Measurements from ENCODE around the gene RIMBP3C.
"Not testable (repeated sequence)": the region's sequence is repeated elsewhere in the genome, so short reads cannot be mapped to it uniquely, and the experiment has no call there.

Gene RIMBP3C, protein sequence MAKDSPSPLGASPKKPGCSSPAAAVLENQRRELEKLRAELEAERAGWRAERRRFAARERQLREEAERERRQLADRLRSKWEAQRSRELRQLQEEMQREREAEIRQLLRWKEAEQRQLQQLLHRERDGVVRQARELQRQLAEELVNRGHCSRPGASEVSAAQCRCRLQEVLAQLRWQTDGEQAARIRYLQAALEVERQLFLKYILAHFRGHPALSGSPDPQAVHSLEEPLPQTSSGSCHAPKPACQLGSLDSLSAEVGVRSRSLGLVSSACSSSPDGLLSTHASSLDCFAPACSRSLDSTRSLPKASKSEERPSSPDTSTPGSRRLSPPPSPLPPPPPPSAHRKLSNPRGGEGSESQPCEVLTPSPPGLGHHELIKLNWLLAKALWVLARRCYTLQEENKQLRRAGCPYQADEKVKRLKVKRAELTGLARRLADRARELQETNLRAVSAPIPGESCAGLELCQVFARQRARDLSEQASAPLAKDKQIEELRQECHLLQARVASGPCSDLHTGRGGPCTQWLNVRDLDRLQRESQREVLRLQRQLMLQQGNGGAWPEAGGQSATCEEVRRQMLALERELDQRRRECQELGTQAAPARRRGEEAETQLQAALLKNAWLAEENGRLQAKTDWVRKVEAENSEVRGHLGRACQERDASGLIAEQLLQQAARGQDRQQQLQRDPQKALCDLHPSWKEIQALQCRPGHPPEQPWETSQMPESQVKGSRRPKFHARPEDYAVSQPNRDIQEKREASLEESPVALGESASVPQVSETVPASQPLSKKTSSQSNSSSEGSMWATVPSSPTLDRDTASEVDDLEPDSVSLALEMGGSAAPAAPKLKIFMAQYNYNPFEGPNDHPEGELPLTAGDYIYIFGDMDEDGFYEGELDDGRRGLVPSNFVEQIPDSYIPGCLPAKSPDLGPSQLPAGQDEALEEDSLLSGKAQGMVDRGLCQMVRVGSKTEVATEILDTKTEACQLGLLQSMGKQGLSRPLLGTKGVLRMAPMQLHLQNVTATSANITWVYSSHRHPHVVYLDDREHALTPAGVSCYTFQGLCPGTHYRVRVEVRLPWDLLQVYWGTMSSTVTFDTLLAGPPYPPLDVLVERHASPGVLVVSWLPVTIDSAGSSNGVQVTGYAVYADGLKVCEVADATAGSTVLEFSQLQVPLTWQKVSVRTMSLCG (N-terminal part only)

DNA sequence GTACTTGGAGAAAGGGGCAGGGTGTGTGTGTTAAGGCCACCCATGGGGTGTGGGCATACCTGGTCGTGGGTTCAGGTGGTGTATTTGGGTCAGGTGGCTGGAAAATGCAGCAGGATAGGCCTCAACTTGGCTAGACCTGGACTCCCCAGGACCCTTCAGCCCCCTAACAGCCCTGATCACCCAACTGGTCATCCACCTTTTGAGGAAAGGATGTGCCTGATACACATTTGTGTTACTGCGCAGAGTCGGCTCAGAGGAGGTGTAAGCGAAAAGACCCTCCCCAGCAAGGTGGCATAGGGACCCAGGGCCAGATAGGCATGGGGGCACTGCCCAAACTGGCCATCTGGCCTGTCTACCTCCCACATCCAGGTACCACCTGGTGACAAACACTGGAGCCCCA lies at the start of gene RIMBP3C:
Gene RIMBP3C (minus strand): TSS at position 101 of the 400 bp plus-strand sequence. CDS start 485 bp downstream, outside the sequence.
- not testable (repeated sequence) for DNase-seq (ENCODE audit: extremely low read depth in 1 of 2, low read depth in 1 of 2)

DNA sequence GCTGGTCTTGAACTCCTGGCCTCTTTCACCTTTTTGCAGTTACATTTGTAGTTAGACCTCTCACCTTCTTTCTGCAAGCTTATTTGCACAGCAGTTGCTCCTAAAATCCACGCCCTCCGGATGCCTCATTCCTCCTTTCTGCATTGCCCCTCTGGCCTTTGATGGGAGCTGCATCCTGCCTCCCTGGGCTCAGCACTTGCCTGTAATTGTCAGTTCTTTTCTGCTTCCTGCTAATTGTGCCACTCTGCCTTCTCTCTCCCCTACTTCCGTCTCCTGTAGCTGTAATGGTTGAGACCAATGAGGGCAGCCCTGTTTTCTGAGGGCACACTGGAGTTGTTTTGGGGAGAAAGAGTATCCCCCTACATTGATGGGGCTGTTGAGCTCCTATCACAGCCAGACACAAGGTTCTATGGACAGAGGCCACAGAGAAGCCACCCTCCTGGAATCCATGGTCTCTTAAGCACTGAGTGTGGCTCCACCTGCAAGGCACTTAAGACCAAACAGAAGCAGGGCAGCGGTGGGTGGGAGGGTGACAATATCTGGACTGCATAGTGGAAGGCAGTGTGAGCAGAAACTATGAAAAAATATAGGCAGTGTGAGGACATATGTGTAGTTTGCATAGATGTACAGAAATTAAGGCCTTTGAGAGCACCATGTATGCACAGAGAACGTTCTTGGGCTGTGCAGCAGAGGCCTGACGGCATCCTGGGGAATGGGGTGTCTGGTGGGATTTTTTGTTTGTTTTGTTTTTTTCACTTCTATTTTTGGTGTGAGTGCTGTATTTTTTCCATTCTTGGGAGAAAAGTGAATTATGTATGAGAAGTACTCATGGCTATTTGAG lies 48.0 kb upstream of the RIMBP3C start:
- DNase-seq (ENCODE audit: extremely low read depth in 1 of 2, low read depth in 1 of 2): no peak

DNA sequence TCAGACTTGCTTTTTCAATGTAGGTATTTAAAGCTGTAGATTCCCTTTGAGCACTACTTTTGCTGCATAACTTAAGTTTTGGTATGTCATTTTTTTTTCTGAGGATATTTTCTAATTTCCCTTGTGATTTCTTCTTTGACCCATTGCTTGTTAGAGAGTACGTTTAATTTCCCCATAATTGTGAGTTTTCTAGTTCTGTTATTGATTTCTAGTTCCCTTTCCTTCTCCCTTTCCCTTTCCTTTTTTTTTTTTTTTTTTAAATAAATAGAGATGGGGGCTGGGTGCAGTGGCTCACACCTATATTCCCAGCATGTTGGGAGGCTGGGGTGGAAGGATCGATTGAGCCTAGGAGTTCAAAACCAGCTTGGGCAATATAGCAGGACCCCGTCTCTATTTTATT lies 47.0 kb upstream of the RIMBP3C start:
- no peak for DNase-seq (ENCODE audit: extremely low read depth in 1 of 2, low read depth in 1 of 2)

DNA sequence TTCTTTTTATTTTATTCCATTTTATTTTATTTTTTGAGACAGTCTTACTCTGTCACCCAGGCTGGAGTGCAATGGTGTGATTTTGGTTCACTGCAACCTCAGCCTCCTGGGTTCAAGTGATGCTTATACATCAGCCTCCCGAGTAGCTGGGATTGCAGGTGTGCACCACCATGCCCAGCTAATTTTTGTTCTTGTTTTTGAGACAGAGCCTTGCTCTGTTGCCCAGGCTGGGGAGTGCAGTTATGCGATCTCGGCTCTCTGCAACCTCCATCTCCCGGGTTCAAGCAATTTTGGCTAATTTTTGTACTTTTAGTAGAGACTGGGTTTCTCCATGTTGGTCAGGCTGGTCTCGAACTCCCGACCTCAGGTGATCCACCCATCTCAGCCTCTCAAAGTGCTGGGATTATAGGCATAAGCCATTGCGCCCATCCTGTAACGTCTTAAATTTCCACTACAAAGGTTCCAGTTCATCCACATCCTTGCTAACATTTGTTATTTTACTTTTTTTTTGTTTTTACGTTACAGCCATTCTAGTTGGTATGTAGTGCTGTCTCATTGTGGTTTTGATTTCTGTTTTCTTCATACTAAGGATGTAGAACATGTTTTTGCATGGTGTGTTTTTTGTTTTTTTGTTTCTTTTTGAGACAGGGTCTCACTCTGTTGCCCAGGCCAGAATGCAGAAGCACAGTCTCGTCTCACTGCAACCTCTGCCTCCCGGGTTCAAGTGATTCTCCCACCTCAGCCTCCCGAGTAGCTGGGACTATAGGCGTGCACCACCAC lies 45.3 kb upstream of the RIMBP3C start:
- not testable (repeated sequence) for DNase-seq (ENCODE audit: extremely low read depth in 1 of 2, low read depth in 1 of 2)

DNA sequence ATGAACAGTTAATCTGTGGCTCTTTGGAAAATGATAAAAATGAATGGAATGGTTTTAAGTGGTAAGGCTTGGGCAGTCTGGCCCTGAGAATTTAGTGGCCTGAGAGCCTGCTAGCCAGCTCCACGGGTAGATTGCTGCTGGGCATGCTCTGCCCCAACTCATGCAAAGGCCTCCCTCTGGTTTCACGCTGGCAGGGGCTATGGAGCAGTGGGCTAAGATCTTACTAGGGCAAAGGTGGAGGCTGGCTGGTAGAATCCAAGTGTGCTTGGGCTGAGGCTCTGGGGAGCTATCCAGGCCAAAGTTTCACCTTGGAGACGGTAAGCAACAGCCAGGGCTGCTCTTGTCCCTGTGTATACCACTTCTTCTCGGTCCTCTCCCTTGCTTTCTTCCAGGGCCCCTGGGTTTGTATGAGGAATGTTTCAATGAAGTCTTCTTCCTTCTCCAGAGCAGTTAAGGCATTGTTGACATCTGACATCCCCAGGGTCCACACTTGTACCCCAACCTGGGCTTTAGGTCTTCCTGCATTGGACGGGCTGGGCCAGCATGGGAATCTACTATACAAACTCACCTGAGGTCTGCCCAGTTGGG lies 43.7 kb upstream of the RIMBP3C start:
- DNase-seq (ENCODE audit: extremely low read depth in 1 of 2, low read depth in 1 of 2): no peak

DNA sequence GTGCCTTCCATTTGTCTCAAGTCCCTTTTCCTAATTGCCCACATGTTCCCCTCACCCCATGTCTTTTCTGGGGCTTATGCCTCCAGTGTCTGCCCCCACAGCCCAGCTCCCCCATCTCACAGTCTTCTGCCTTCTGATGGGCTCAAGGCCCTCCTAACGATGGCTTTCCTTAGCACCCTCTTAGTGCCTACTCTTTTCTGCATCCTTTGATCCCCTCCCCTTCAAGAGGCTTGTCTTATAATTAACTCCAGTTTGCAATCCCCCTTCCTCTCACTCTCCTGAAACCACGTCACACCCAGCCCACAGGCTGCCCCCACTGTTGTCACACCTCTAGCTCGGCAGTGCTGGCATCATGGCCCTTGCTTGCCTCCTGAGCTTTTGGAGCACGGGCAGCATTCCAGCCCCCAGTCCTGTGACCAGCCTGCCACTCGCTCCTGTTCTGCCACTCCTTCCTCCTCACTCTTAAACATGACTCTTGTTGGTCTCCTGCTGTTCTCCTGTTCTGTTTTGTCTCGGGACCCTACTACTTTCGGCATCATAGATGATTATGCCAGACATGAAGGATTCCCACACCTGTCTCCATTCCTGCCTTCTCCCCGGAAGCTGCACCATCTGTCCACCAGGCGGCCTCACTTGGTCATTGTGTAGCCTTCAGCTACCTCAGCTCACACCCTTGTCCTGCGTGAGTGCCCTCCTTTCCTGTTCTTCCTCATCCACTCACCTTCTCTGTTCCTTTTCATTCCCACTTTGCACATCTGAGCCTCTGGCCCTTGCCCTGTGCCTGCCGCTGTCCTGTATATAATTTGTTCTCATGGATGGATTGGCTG lies 42.4 kb upstream of the RIMBP3C start:
- DNase-seq (ENCODE audit: extremely low read depth in 1 of 2, low read depth in 1 of 2): no peak

DNA sequence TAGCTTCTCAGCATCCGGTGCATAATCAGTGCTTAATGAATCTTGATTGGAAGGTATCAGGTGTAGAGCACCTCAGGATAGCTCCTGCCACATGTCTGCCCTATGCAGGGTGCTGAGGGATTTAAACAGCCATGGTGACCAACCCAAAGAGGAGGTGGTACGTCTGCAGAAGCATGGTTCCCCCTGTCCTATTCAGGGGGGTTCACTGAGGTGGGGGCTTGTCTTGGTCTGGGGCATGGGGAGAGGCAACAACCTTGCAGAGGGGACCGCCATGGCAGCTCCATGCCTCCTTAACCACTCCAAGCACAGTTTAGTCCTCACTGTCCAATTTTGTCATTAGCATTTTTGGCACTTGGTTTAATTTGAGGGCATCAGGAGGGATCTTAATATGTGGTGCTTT lies 41.2 kb upstream of the RIMBP3C start:
- no peak for DNase-seq (ENCODE audit: extremely low read depth in 1 of 2, low read depth in 1 of 2)

DNA sequence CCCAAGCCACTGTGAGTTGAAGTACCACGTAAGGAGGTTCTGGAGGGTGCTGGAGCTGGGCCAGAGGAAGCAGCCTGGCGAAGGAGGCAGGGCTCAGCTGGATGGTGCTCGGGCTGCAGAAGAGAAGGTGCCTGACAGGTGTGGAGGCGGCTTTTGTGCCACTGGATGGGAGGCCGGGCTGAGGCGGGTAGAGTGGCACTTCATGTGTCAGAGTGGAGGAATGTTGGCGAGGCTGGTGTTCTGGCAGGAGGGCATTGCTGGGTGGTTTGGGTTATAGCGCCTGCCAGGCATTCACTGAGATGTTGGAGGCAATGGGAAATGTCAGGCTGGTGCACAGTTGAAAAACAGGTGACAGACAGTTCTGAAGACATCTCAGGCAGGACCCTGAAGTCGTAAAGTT lies 40.4 kb upstream of the RIMBP3C start:
- DNase-seq (ENCODE audit: extremely low read depth in 1 of 2, low read depth in 1 of 2): no peak

DNA sequence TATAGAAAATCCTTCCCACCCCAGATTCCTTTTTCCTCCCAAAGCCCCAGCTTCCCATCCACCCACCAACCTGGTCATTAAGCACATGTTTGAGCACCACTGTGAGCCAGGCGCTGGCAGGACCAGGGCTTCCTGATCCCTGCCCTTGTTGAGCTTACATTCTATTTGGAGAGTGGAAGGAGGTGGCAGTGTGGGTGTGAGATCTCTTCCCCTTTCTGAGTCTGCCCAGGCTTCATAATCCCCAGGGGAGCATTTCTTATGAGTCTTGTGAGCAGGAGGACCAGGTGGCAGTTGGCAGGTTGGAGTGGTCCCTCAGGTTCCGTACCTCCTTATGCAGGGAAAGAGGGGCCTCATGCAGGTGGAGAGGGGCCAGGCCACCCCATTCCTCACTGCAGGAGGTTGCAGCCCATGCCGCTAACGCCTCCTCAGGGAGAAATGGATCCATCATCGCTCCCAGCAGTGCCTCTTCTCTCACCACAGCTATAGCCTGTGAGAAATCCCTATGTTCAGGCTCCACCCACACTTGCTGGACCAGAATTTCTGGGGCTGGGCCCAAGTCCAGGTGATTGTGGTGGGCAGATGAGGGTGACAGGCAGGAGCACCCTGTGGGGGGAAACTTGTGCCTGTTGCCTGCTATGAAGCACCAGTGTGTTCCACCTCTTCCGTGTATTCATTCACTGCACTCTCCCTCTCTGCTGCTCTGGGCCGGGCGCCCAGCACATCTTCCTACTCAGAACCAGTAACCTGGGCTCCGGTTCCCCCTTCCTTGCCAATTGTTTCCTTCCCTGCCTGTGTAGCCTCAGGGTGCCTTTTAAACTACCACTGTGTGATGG lies 39.8 kb upstream of the RIMBP3C start:
- DNase-seq (ENCODE audit: extremely low read depth in 1 of 2, low read depth in 1 of 2): no peak

DNA sequence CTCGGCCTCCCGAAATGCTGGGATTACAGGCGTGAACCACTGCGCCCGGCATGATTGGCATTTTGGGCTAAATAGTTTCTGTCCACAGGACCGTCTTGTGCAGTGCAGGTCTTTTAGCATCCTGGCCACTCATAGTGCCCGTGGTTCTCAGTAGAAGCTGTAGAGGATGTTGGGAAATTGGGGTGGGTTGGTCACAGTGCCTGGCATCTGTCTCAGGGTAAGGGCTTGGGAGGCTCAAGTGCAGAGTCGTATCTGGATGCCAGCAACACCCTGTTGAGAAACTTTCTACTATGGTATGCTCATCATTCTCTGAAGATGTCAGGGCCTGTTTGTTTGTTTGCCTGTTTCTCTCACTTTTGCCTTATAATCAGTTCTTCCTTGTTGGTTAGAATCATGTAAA lies 38.1 kb upstream of the RIMBP3C start:
- no peak for DNase-seq (ENCODE audit: extremely low read depth in 1 of 2, low read depth in 1 of 2)

DNA sequence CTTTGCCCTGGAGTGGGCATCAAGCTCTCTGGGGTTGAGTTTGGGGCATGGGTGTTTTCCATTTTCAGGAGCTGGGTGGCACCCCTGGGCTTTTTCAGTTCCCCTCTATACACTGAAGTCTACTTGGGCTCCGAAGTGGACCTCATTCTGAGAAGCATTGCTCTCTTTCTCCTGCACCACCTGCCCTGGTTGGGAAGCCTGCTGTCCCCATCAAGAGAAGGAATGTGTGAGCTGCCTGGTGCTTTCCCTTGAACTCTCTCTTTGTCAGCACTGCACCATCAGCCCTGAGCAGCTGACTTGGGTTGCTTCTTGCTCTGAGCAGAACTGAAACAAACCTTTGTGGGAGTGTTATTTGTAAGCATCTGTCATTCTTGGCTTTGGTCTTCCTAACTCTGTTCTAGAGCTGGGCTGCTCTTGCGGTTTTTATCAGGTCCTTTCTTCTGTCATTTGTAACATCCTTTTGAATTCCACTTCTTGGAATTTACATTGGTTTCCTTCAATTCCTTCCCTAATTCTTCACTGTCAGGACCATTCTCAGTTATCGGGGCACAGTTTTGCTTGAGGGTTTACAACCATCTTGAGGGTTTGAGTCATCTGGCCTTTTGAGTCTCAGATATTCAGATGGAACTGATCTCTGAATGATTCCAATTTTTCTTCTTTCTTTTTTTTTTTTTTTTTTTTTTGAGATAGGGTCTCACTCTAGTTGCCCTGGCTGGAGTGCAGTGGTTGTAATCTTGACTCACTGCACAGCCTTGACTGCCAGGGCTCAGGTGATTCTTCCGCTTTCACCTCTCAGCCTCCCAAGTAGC lies 36.7 kb upstream of the RIMBP3C start:
- DNase-seq (ENCODE audit: extremely low read depth in 1 of 2, low read depth in 1 of 2): no peak

DNA sequence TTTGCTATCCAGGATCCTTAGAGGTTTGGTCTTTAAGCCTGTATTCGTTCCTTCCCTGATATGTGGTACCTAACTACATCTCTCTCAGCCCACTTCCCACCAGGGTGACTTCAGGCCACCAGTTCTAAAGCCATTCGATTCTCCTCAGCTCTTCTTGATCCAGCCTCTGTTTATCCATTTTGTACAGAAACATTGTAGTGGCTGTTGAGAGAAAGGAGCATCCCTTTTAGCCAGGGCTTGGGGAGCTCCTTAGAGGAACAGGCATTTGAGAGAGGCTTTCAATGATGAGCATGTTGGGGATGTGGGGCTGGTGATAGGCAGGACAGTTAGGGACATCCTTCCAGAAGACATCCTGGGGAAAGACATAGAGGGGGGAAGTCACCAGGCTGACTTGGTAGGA lies 34.1 kb upstream of the RIMBP3C start:
- no peak for DNase-seq (ENCODE audit: extremely low read depth in 1 of 2, low read depth in 1 of 2)

DNA sequence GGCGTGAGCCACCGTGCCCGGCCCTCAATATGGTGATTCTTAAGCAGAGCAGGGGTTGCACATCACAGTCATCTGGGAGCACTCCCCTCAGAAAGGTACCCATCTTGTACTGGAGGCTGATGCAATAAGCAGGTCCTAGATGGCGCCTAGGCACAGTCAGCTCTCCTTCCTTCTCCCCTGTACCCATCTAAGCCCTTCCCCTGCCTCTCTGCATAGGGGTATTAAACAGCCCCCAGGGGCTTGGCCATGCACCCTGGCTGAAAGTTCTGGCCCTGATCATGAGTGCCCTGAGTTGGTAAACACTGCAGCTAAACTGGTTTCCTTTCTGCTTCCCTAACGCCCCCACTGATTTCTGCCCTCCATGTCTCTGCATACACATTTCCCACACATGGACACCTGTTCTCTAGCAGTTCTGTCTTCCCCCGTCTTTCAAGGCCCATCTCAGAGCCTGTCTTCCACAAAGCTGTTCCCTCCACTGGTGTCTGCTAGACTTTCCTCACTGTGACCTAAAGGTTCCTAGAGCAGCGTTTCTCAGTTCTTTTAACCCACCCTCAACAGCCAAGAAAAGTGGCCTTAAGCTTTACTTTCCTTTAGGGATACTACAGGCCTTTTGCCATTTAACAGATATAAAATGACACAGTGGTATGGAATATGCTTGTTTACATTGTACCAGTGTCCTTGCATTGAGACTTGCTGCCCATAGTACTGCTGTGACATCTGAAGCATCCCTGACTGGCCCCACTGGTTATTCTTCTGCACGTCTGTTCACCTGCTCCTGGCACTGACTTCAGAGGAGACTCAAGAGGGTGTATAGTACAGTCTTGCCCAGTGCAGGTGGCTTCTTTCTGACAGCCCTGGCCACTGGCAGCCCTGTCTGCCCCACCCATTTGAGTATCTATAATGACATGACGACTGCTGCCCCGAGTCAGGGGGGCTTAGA lies 31.8 kb upstream of the RIMBP3C start:
- no peak for DNase-seq (ENCODE audit: extremely low read depth in 1 of 2, low read depth in 1 of 2)

DNA sequence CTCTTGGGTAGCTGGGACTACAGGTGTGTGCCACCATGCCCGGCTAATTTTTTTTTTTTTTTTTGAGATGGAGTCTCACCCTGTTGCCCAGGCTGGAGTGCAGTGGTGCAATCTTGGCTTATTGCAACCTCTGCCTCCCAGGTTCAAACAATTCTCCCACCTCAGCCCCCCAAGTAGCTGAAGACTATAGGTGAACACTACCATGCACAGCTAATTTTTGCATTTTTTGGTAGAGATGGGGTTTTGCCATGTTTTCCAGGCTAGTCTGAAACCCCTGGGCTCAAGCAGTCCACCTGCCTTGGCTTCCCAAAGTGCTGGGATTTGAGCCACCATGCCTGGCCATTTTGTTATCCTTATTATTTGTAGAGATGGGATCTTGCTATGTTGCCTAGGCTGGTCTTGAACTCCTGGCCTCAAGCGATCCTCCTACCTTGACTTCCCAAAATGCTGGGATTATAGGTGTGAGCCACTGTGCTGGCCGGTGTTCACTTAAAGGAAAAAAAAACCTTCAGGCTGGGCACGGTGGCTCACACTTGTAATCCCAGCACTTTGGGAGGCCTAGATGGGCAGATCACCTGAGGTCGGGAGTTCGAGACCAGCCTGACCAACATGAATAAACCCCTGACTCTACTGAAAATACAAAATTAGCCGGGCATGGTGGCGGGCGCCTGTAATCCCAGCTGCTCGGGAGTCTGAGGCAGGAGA lies 29.9 kb upstream of the RIMBP3C start:
- DNase-seq (ENCODE audit: extremely low read depth in 1 of 2, low read depth in 1 of 2): not testable (repeated sequence)

DNA sequence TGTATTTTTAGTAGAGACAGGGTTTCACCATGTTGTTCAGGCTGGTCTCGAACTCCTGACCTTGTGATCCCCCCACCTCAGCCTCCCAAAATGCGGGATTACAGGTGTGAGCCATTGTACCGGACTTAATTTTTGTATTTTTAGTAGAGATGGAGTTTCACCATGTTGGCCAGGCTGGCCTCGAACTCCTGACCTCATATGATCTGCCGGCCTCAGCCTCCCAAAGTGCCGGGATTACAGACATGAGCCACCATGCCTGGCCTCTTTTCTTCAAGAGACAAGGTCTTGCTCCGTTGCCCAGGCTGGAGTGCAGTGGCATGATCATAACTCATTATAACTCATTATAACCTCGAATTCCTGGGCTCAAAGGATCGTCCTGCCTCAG lies 29.4 kb upstream of the RIMBP3C start:
- not testable (repeated sequence) for DNase-seq (ENCODE audit: extremely low read depth in 1 of 2, low read depth in 1 of 2)

Measured in activated CD8-positive, alpha-beta memory T cell treated with anti-CD3 and anti-CD28 coated beads for 1 hour (primary cell).